T-helper 17 cell (primary cell): ENCODE measurements around the gene USP14. TPM values are rescaled to one million over a fixed set of nuclear protein-coding genes. Genes with fewer than 3 reads are reported as not detected.

ENCODE experiments used
- ATAC-seq: fragments of 150-1000 bp; cut with Tn5 transposase; 2 replicates; pipeline ENCODE4 v1.10.0; 2021; ENCODE audit warnings: mild to moderate bottlenecking, moderate library complexity
- DNase-seq, 3 donors: peaks; one replicate each; pipeline versions ENCODE4 v3.0.0 to v3.0.0-alpha.2; 2020 to 2021
- H3K9me3 ChIP-seq: one replicate; pipeline ENCODE4 v1.7.0; 2013; ENCODE audit warnings: low read length, mild to moderate bottlenecking; ENCODE audit not compliant: control insufficient read depth, poor library complexity, severe bottlenecking
- H3K27ac Mint-ChIP-seq: one replicate; pipeline ENCODE4 v1.8.0; 2022; ENCODE audit warnings: mild to moderate bottlenecking, moderate library complexity, mixed read lengths
- H3K27me3 Mint-ChIP-seq: one replicate; pipeline ENCODE4 v1.8.0; 2022; ENCODE audit warnings: mixed read lengths
- H3K36me3 Mint-ChIP-seq: one replicate; pipeline ENCODE4 v1.8.0; 2022; ENCODE audit warnings: low read depth, mixed read lengths
- H3K4me1 Mint-ChIP-seq: one replicate; pipeline ENCODE4 v1.8.0; 2022; ENCODE audit warnings: mild to moderate bottlenecking, mixed read lengths
- H3K4me3 Mint-ChIP-seq: one replicate; pipeline ENCODE4 v1.8.0; 2022; ENCODE audit warnings: mild to moderate bottlenecking, moderate library complexity, mixed read lengths
- total RNA-seq, 4 donors: library from RNA in 2 of 4; stranded (reverse) in 2 of 4; gene quantifications; one replicate each; pipeline ENCODE4 v1.2.3 and lab custom pipeline; 2022 to 2026

Gene USP14
- total RNA-seq, 2 donors from 2014 or later: 43.3 to 44.7 TPM

- Mint-ChIP-seq H3K27ac (no peak overlapping the region), H3K36me3 (peaks cover 8% of the 10 kb centered on the region)
Observed at GRCh38 chr18:220708-221107, 62.4 kb downstream of the USP14 start.

GRCh38 chr18:225745-226144 is 67.4 kb downstream of the USP14 start:
- Mint-ChIP-seq H3K27me3 (no peaks in the 10 kb centered on the region), H3K36me3 (peaks cover 4% of the 10 kb centered on the region), H3K4me1 (peaks cover 3% of the 10 kb centered on the region), H3K4me3 (peak overlapping the region; percentile 25), H3K27ac (peak overlapping the region; percentile 16)
- no peak for DNase-seq
- no peak for ATAC-seq
- no peaks in the 10 kb centered on the region for H3K9me3 ChIP-seq

More at GRCh38 chr18:220708-221107, 62.4 kb downstream of the USP14 start:
- peaks cover 5% of the 10 kb centered on the region for H3K4me1 Mint-ChIP-seq
- ATAC-seq (no peak), DNase-seq (no peak)
- no peak overlapping the region for H3K4me3 Mint-ChIP-seq
- H3K27me3 Mint-ChIP-seq: no peaks in the 10 kb centered on the region
- H3K9me3 ChIP-seq: no peaks in the 10 kb centered on the region

- Mint-ChIP-seq H3K27ac (no peak overlapping the region), H3K4me1 (peaks cover 3% of the 10 kb centered on the region), H3K4me3 (no peak overlapping the region), H3K27me3 (no peaks in the 10 kb centered on the region), H3K36me3 (peaks cover 4% of the 10 kb centered on the region)
- H3K9me3 ChIP-seq: no peaks in the 10 kb centered on the region
- ATAC-seq (no peak), DNase-seq (no peak)
Observed at GRCh38 chr18:227374-227773, 69.0 kb downstream of the USP14 start.

- H3K27me3 Mint-ChIP-seq: no peaks in the 10 kb centered on the region
- peaks cover 3% of the 10 kb centered on the region for H3K4me1 Mint-ChIP-seq
- H3K27ac Mint-ChIP-seq: peak overlapping the region; percentile 55
- H3K9me3 ChIP-seq: no peaks in the 10 kb centered on the region
- peaks cover 4% of the 10 kb centered on the region for H3K36me3 Mint-ChIP-seq
- H3K4me3 Mint-ChIP-seq: no peak overlapping the region
- DNase-seq (no peak), ATAC-seq (no peak)
Observed at GRCh38 chr18:227902-228301, 69.5 kb downstream of the USP14 start.

- Mint-ChIP-seq H3K27ac (peak overlapping the region; percentile 55), H3K4me1 (peaks cover 3% of the 10 kb centered on the region), H3K27me3 (no peaks in the 10 kb centered on the region), H3K4me3 (no peak overlapping the region), H3K36me3 (peaks cover 4% of the 10 kb centered on the region)
- no peaks in the 10 kb centered on the region for H3K9me3 ChIP-seq
- ATAC-seq: no peak
- no peak for DNase-seq
Observed at GRCh38 chr18:228586-228985, 70.2 kb downstream of the USP14 start.

GRCh38 chr18:231563-231962 is 73.2 kb downstream of the USP14 start:
- ATAC-seq (no peak), DNase-seq (no peak)
- Mint-ChIP-seq H3K27ac (no peak overlapping the region), H3K4me3 (no peak overlapping the region), H3K36me3 (peaks cover 2% of the 10 kb centered on the region), H3K4me1 (peaks cover 3% of the 10 kb centered on the region), H3K27me3 (no peaks in the 10 kb centered on the region)
- no peaks in the 10 kb centered on the region for H3K9me3 ChIP-seq

- H3K4me3 Mint-ChIP-seq: no peak overlapping the region
- H3K27ac Mint-ChIP-seq: no peak overlapping the region
- H3K4me1 Mint-ChIP-seq: peaks cover 2% of the 10 kb centered on the region
- ATAC-seq (no peak), DNase-seq (no peak)
- H3K36me3 Mint-ChIP-seq: peaks cover 9% of the 10 kb centered on the region
- H3K9me3 ChIP-seq: no peaks in the 10 kb centered on the region
- H3K27me3 Mint-ChIP-seq: no peaks in the 10 kb centered on the region
Observed at GRCh38 chr18:240175-240574, 81.8 kb downstream of the USP14 start.

GRCh38 chr18:245282-245847 is 87.0 kb downstream of the USP14 start:
- Mint-ChIP-seq H3K27ac (no peak overlapping the region), H3K4me1 (peaks cover 2% of the 10 kb centered on the region), H3K4me3 (no peak overlapping the region), H3K36me3 (peaks cover 15% of the 10 kb centered on the region), H3K27me3 (no peaks in the 10 kb centered on the region)
- ATAC-seq: no peak
- H3K9me3 ChIP-seq: no peaks in the 10 kb centered on the region
- DNase-seq: no peak

- peaks cover 2% of the 10 kb centered on the region for H3K4me1 Mint-ChIP-seq
- no peaks in the 10 kb centered on the region for H3K27me3 Mint-ChIP-seq
- DNase-seq (no peak), ATAC-seq (no peak)
- H3K4me3 Mint-ChIP-seq: no peak overlapping the region
- no peak overlapping the region for H3K27ac Mint-ChIP-seq
- H3K36me3 Mint-ChIP-seq: peaks cover 22% of the 10 kb centered on the region
- no peaks in the 10 kb centered on the region for H3K9me3 ChIP-seq
Observed at GRCh38 chr18:248053-248452, 89.7 kb downstream of the USP14 start.

- Mint-ChIP-seq H3K27me3 (no peaks in the 10 kb centered on the region), H3K4me1 (no peaks in the 10 kb centered on the region), H3K27ac (peak overlapping the region; percentile 4), H3K4me3 (no peak overlapping the region), H3K36me3 (peaks cover 11% of the 10 kb centered on the region)
- H3K9me3 ChIP-seq: no peaks in the 10 kb centered on the region
- ATAC-seq (no peak), DNase-seq (no peak)
Observed at GRCh38 chr18:250685-251084, 92.3 kb downstream of the USP14 start.

- Mint-ChIP-seq H3K4me1 (no peaks in the 10 kb centered on the region), H3K27me3 (no peaks in the 10 kb centered on the region), H3K4me3 (no peak overlapping the region), H3K27ac (no peak overlapping the region), H3K36me3 (peaks cover 11% of the 10 kb centered on the region)
- ATAC-seq: no peak
- DNase-seq: no peak
- no peaks in the 10 kb centered on the region for H3K9me3 ChIP-seq
Observed at GRCh38 chr18:251572-251971, 93.2 kb downstream of the USP14 start.

GRCh38 chr18:253121-253520 is 94.8 kb downstream of the USP14 start:
- DNase-seq: no peak
- Mint-ChIP-seq H3K27ac (no peak overlapping the region), H3K27me3 (no peaks in the 10 kb centered on the region), H3K36me3 (peaks cover 16% of the 10 kb centered on the region), H3K4me1 (peaks cover 2% of the 10 kb centered on the region), H3K4me3 (no peak overlapping the region)
- no peaks in the 10 kb centered on the region for H3K9me3 ChIP-seq
- ATAC-seq: no peak

- H3K9me3 ChIP-seq: no peaks in the 10 kb centered on the region
- H3K27ac Mint-ChIP-seq: no peak overlapping the region
- DNase-seq: no peak
- no peaks in the 10 kb centered on the region for H3K27me3 Mint-ChIP-seq
- H3K4me1 Mint-ChIP-seq: peaks cover 6% of the 10 kb centered on the region
- ATAC-seq: no peak
- no peak overlapping the region for H3K4me3 Mint-ChIP-seq
- H3K36me3 Mint-ChIP-seq: peaks cover 20% of the 10 kb centered on the region
Observed at GRCh38 chr18:255171-255570, 96.8 kb downstream of the USP14 start.

- H3K9me3 ChIP-seq: no peaks in the 10 kb centered on the region
- H3K4me1 Mint-ChIP-seq: peaks cover 18% of the 10 kb centered on the region
- ATAC-seq (no peak), DNase-seq (no peak)
- no peaks in the 10 kb centered on the region for H3K27me3 Mint-ChIP-seq
- H3K36me3 Mint-ChIP-seq: peaks cover 16% of the 10 kb centered on the region
- no peak overlapping the region for H3K4me3 Mint-ChIP-seq
- H3K27ac Mint-ChIP-seq: no peak overlapping the region
Observed at GRCh38 chr18:260547-260946, 102.2 kb downstream of the USP14 start.
